Breast epithelium (tissue), 4 donors: ENCODE results near the gene PANK2. TPM values are rescaled to one million over a fixed set of nuclear protein-coding genes. Genes with fewer than 3 reads are reported as not detected.

Source experiments
- DNase-seq, 2 donors: peaks; one replicate each; pipeline ENCODE4 v3.0.0-alpha.2; 2019; ENCODE audit warnings: low spot score in 2 of 2
- H3K27ac ChIP-seq, 2 donors: fragments of 200-600 bp; sonication (generic) in 1 of 2; one replicate each; pipeline ENCODE4 v1.5.1; 2016 to 2019; ENCODE audit warnings: mild to moderate bottlenecking in 1 of 2
- H3K27me3 ChIP-seq, 2 donors: fragments of 200-600 bp; sonication (generic) in 1 of 2; one replicate each; pipeline versions ENCODE4 v1.5.1 to v1.6.0; 2017 to 2019; ENCODE audit warnings: control low read depth in 1 of 2, mild to moderate bottlenecking in 1 of 2
- H3K36me3 ChIP-seq: fragments of 200-600 bp; one replicate; pipeline ENCODE4 v1.5.1; 2019
- H3K4me1 ChIP-seq, 2 donors: fragments of 200-600 bp; sonication (generic); one replicate each; pipeline ENCODE4 v1.5.1; 2016 to 2019; ENCODE audit warnings: control low read depth in 1 of 2
- H3K4me3 ChIP-seq, 3 donors: fragments of 200-600 bp; sonication (generic); 1 replicate in 2 of 3; 2 replicates in 1 of 3; pipeline ENCODE4 v1.5.1; 2016 to 2019; ENCODE audit warnings: mild to moderate bottlenecking in 3 of 3, moderate library complexity in 2 of 3
- H3K9me3 ChIP-seq, 2 donors: fragments of 200-600 bp; sonication (generic) in 1 of 2; one replicate each; pipeline ENCODE4 v1.5.1; 2016 to 2019; ENCODE audit warnings: control low read depth in 1 of 2
- POLR2A ChIP-seq: fragments of 450-650 bp; IDR thresholded peaks from one replicate; pipeline ENCODE4 v1.6.1; 2016; ENCODE audit warnings: antibody characterized with exemption, mild to moderate bottlenecking, moderate library complexity
- POLR2AphosphoS5 ChIP-seq, 3 donors: sonication (generic); formaldehyde crosslinking; IDR thresholded peaks; one replicate each; pipeline ENCODE4 v1.6.1; 2017; ENCODE audit warnings: antibody characterized with exemption in 3 of 3
- intact Hi-C: fragments of 100-400 bp; cut with DNase I; formaldehyde crosslinking; loops from one replicate; pipeline ENCODE4 v1.15.1; 2023; ENCODE audit warnings: low total_unique reads
- total RNA-seq, 3 donors: library from RNA; depleted of rRNA; stranded (reverse); fragments of >200 nt; gene quantifications; one replicate each; pipeline ENCODE4 v1.1.0, GENCODE V29; 2016
- TF ChIP-seq, protein P1 (sequence below), 3 donors: fragments of 450-650 bp; IDR thresholded peaks; one replicate each; pipeline ENCODE4 v1.5.1; 2016 to 2017; ENCODE audit warnings: antibody characterized with exemption in 3 of 3, mild to moderate bottlenecking in 3 of 3, moderate library complexity in 3 of 3

PANK2 gene
- total RNA-seq, 3 donors from 2014 or later: 38.2 to 40.1 (median 38.7) TPM

DNA sequence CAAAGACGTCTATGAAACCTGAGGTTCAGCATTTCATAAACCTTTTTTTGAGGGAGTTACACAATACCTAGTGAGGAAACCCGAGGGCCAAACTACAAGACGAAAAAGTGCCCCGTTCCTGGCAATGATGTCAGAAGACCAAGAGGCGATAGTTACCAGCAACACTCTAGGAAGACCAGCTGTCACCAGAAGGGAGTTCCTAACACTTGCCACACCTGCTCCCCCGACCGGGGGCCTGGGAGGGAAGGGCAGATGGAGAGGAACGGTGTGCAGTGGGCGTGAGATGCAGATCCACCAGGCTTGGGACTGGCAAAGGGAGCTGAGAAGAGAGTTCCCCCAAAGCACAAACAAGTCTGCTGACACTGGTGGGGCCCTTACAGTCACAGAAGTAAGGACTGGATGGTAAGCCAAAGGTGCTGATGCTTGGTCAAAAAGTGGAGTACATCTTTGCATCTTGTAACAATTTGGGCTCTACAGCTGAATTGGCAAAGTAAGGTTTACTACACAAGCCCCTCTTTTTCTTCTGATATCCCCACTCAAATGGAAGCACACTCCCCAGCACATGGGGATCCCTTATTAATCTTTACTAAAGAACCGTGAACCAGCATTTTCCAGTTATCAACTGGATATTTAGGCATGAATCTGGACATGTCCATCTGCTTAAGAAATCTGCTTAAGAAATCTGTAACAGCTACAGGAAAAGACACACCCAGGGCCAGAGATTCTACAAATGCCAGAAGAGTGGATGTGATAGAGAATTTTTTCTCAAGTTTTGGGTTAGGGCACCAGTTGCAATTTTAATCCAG lies 38.5 kb downstream of the PANK2 start:
- no peak for DNase-seq
- Histone ChIP-seq H3K27ac (peak overlapping the region in 1 of 2 donors; percentile 74), H3K9me3 (no peaks in the 10 kb centered on the region), H3K4me3 (no peak overlapping the region), H3K36me3 (no peaks in the 10 kb centered on the region), H3K27me3 (no peaks in the 10 kb centered on the region), H3K4me1 (peaks cover 0 to 14% of the 10 kb centered on the region in 2 donors)
- TF ChIP-seq POLR2AphosphoS5 (IDR thresholded peaks at IDR 0.05): peak in 2 of 3 donors; percentile 13 to 67
- TF ChIP-seq, protein P1, sequence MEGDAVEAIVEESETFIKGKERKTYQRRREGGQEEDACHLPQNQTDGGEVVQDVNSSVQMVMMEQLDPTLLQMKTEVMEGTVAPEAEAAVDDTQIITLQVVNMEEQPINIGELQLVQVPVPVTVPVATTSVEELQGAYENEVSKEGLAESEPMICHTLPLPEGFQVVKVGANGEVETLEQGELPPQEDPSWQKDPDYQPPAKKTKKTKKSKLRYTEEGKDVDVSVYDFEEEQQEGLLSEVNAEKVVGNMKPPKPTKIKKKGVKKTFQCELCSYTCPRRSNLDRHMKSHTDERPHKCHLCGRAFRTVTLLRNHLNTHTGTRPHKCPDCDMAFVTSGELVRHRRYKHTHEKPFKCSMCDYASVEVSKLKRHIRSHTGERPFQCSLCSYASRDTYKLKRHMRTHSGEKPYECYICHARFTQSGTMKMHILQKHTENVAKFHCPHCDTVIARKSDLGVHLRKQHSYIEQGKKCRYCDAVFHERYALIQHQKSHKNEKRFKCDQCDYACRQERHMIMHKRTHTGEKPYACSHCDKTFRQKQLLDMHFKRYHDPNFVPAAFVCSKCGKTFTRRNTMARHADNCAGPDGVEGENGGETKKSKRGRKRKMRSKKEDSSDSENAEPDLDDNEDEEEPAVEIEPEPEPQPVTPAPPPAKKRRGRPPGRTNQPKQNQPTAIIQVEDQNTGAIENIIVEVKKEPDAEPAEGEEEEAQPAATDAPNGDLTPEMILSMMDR (IDR thresholded peaks at IDR 0.05): no peak
- intact Hi-C loops: loop anchor here (2.0 kb wide), 1 partner anchor 71 kb away; no protein-coding TSS in a partner anchor

DNA sequence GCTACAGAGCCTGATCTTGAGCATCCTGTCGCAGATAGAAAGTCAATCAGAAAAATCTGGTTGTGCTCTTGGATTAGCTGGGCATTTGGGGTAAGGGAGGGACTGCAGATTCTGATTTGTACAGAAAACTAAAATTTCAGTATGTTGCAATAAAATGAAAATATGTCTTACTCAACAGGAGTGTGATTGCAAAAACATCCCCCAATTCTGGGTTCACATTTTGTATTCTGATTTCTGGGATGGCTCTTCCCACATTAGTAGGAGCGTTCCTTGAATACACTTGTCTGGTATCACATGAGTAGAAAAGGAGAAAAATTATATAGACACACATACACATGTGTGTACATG lies 40.5 kb downstream of the PANK2 start:
- H3K27me3 ChIP-seq: no peaks in the 10 kb centered on the region
- peak overlapping the region in 1 of 2 donors; percentile 82 for H3K27ac ChIP-seq
- intact Hi-C loops: loop anchor here (10.0 kb wide), 1 partner anchor 115 kb away; no protein-coding TSS in a partner anchor
- H3K36me3 ChIP-seq: no peaks in the 10 kb centered on the region
- no peak overlapping the region for H3K4me3 ChIP-seq
- peaks cover 0 to 14% of the 10 kb centered on the region in 2 donors for H3K4me1 ChIP-seq
- TF ChIP-seq, protein P1 (IDR thresholded peaks at IDR 0.05): no peak
- TF ChIP-seq POLR2A: no peak
- no peak for TF ChIP-seq POLR2AphosphoS5 (IDR thresholded peaks at IDR 0.05)
- no peaks in the 10 kb centered on the region for H3K9me3 ChIP-seq
- no peak for DNase-seq

DNA sequence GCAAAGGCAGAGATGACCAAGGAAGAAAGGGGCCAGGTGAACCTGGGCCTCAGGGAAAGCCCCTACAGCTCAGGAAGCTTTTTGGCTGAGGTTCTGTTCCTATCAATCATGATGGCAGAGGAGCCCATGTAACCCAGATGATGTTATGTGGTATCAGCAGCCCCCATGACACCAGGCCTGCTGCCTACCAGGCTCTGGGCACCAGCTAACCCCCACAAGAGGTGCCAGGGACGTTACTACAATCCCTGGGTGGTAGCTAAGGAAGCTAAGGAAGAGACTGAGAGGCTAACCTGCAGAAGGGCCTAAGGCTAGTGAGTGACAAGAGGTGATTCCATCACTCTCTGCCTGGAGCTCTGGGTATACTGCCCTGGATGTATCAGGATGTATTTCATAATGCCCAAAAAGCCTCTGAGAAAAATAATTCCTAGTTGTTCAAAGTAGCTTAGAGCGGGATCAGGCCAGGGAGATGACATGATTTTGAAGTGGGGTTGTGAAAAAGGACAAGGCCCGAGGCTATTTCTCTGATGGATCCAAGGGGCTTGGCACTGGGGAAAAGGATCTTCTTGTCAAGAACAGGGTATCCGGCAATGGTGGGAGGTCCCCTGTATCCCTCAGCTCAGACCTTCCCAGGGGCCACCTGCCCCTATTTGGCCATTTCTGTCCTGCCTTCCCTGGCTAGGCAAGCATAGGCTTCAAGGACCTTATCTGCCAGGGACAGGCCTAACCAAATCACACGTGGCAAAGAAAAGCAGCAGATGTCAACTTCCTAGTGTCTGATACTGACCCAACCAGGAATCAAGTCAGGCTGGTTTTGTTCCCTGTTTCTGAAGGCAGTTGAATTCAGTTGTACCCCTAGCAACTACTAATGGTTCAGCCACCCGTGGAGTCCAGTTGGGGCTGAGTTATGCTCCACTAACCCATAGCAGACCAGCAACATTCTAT lies 41.3 kb downstream of the PANK2 start:
- TF ChIP-seq POLR2AphosphoS5 (IDR thresholded peaks at IDR 0.05) (no peak), POLR2A (no peak)
- TF ChIP-seq, protein P1 (IDR thresholded peaks at IDR 0.05): no peak
- Histone ChIP-seq H3K27ac (peak overlapping the region; percentile 45 to 82), H3K4me3 (no peak overlapping the region), H3K9me3 (no peaks in the 10 kb centered on the region), H3K27me3 (no peaks in the 10 kb centered on the region), H3K4me1 (peaks cover 0 to 14% of the 10 kb centered on the region in 2 donors), H3K36me3 (no peaks in the 10 kb centered on the region)
- intact Hi-C loops: loop anchor here (10.0 kb wide), 1 partner anchor 116 kb away; no protein-coding TSS in a partner anchor
- no peak for DNase-seq

DNA sequence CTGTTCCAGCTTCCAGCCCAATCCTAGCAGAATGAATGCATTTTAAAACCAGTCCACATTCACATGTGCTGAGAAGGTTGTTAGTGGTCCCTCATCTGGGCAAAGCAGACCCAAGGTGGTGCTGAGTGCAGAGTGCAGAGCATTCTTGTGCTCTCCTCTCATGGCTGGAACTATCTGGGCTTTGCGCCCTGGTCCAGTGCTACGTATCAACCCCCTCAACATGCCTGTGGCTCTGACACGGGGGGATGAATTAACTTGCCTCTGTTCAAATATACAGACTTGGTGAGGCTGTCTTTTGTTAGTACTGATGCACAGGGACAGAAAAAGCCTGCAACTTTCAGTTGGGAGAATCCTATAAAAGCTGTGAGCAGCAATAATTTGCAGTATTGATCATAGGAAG lies 42.5 kb downstream of the PANK2 start:
- peak overlapping the region in 1 of 3 donors; percentile 55 for H3K4me3 ChIP-seq
- no peaks in the 10 kb centered on the region for H3K9me3 ChIP-seq
- intact Hi-C loops: loop anchor here (10.0 kb wide), 1 partner anchor 117 kb away; no protein-coding TSS in a partner anchor
- H3K27ac ChIP-seq: peak overlapping the region; percentile 36 to 75
- TF ChIP-seq, protein P1 (IDR thresholded peaks at IDR 0.05): no peak
- TF ChIP-seq POLR2A: no peak
- TF ChIP-seq POLR2AphosphoS5 (IDR thresholded peaks at IDR 0.05): no peak
- H3K27me3 ChIP-seq: no peaks in the 10 kb centered on the region
- H3K4me1 ChIP-seq: peaks cover 0 to 14% of the 10 kb centered on the region in 2 donors
- DNase-seq: no peak
- no peaks in the 10 kb centered on the region for H3K36me3 ChIP-seq
